IPS-20b (cell line): ENCODE data around the gene VGLL4.

Experiments used
- H3K27ac ChIP-seq: one replicate; pipeline ENCODE4 v1.5.1; 2013; ENCODE audit warnings: low read length
- H3K27me3 ChIP-seq: 2 replicates; pipeline ENCODE4 v1.6.1; 2013; ENCODE audit warnings: mild to moderate bottlenecking, low read length, inconsistent platforms; ENCODE audit not compliant: insufficient read depth
- H3K36me3 ChIP-seq: 2 replicates; pipeline ENCODE4 v1.6.1; 2013; ENCODE audit warnings: low read depth, mild to moderate bottlenecking, inconsistent platforms, low read length, moderate library complexity; ENCODE audit not compliant: insufficient read depth
- H3K4me1 ChIP-seq: 2 replicates; pipeline ENCODE4 v1.6.1; 2013; ENCODE audit warnings: mild to moderate bottlenecking, control low read depth, inconsistent platforms, low read length, moderate library complexity; ENCODE audit not compliant: insufficient read depth
- H3K4me3 ChIP-seq: 2 replicates; pipeline ENCODE4 v1.5.1; 2013; ENCODE audit warnings: mild to moderate bottlenecking, low read length, inconsistent platforms
- H3K9ac ChIP-seq: 2 replicates; pipeline ENCODE4 v1.6.1; 2013; ENCODE audit warnings: low read depth, mild to moderate bottlenecking, inconsistent platforms, low read length, moderate library complexity
- H3K9me3 ChIP-seq: 2 replicates; pipeline ENCODE4 v1.6.1; 2013; ENCODE audit warnings: mild to moderate bottlenecking, low read depth, low read length, inconsistent platforms; ENCODE audit not compliant: insufficient read depth

VGLL4 gene

DNA sequence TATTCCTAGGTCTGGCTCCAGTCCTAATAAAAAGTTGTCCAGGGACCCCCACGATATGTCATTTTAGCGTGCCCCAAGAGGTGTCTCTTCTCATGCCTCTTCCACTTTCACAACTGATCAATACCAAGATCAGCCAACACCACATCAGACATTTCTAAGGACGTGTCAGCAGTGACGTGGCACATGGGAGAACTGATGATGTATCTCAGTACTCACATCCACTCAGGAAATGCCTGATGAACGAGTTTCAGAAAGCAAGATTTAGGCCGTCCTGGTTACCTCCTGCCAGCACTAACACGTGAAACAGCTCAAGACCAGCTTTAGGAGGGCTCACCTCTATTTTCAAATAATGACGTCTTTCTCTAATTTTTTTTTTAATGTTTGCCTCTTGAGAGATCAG lies 19.6 kb downstream of the VGLL4 start:
- Histone ChIP-seq H3K9me3 (no peaks in the 10 kb centered on the region), H3K27me3 (no peaks in the 10 kb centered on the region), H3K36me3 (no peaks in the 10 kb centered on the region), H3K27ac (no peak overlapping the region), H3K9ac (no peak overlapping the region), H3K4me1 (peaks cover 12% of the 10 kb centered on the region; the same call in 1 of the 2 replicates), H3K4me3 (no peak overlapping the region)

- no peak overlapping the region for H3K27ac ChIP-seq
- peaks cover 18% of the 10 kb centered on the region for H3K4me1 ChIP-seq
- H3K36me3 ChIP-seq = no peaks in the 10 kb centered on the region
- no peak overlapping the region for H3K4me3 ChIP-seq
- no peaks in the 10 kb centered on the region for H3K9me3 ChIP-seq
- no peaks in the 10 kb centered on the region for H3K27me3 ChIP-seq
- no peak overlapping the region for H3K9ac ChIP-seq
Measured at GRCh38 chr3:11622586-11623550, 20.8 kb downstream of the VGLL4 start.

DNA sequence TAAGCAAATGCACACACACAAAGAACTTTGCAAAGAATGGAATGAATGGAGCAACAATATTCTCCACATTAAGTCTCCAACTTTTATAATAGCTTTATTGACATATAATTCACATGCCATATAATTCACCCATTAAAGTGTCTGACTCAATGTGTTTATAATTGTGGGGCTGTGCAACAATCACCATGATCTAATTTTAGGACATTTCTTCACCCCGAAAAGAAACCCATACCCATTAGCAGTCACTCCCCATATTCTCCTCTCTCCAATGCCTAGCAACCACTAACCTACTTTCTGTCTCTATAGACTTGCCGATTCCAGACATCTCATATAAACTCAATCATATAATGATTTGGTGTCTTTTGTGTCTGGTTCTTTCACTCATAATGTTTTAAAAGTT lies 22.6 kb downstream of the VGLL4 start:
- H3K4me1 ChIP-seq = peaks cover 32% of the 10 kb centered on the region
- H3K27me3 ChIP-seq = no peaks in the 10 kb centered on the region
- H3K4me3 ChIP-seq = no peak overlapping the region
- H3K9ac ChIP-seq = no peak overlapping the region
- no peak overlapping the region for H3K27ac ChIP-seq
- H3K36me3 ChIP-seq = no peaks in the 10 kb centered on the region
- no peaks in the 10 kb centered on the region for H3K9me3 ChIP-seq

DNA sequence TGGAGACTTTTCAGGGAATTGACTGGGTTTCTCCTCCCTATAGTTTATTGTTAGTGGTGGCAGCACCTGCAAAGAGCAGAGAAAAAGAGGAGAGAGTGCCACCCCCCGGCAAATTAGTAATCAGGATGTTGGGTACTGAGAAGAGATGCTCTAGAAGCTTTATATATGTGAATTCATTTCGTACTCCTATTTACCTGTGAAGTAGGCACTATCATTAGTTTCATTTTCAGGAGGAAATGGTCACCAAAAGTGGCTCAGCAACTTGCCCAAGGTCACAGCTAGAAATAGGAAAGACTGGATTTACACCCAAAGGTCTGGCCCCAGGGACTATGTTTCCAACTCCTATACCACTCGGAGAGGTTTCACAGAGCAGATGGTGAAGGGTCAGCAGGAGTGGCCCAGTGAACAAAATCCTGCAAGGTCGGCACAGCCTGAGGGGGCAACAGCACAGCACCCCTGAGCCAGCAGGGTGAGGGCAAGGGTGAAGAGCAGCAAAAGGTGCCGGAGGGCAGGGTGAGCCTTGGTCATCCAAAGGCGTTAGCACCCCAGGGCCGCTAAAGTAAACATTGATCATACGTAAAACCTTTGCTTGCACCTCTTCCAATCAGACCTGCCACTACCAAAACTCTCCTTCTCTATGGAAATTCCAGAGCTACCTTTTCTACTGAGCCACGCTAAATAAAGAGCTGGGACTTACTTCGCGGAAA lies 23.6 kb downstream of the VGLL4 start:
- H3K36me3 ChIP-seq = no peaks in the 10 kb centered on the region
- no peak overlapping the region for H3K27ac ChIP-seq
- peaks cover 39% of the 10 kb centered on the region for H3K4me1 ChIP-seq
- no peak overlapping the region for H3K9ac ChIP-seq
- no peak overlapping the region for H3K4me3 ChIP-seq
- no peaks in the 10 kb centered on the region for H3K9me3 ChIP-seq
- no peaks in the 10 kb centered on the region for H3K27me3 ChIP-seq

GRCh38 chr3:11619461-11619860 lies 24.3 kb downstream of the VGLL4 start:
- no peak overlapping the region for H3K4me3 ChIP-seq
- H3K27ac ChIP-seq = no peak overlapping the region
- no peaks in the 10 kb centered on the region for H3K36me3 ChIP-seq
- H3K9ac ChIP-seq = no peak overlapping the region
- H3K4me1 ChIP-seq = peaks cover 39% of the 10 kb centered on the region
- H3K9me3 ChIP-seq = no peaks in the 10 kb centered on the region
- H3K27me3 ChIP-seq = no peaks in the 10 kb centered on the region

DNA sequence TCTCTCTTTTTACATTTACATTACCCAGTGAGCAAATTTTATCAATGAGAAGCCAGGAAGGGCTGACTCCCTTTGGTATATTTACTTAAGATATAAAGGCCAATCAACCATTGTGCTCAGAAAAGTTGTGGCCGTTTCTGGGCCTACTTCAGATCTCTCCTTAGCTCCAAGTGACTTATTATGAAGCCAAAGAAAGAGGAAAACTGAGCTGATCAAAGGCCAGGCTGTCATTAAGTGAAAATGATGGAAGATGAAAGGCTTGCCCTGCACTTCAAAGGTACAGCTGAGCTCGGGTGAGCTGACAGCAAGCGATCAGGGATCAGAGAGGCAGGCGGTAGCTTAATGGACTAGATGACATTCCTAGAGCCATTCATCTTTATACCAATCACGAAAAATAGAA lies 24.8 kb downstream of the VGLL4 start:
- Histone ChIP-seq H3K4me3 (no peak overlapping the region), H3K9ac (no peak overlapping the region), H3K27me3 (no peaks in the 10 kb centered on the region), H3K4me1 (peaks cover 39% of the 10 kb centered on the region), H3K9me3 (no peaks in the 10 kb centered on the region), H3K36me3 (no peaks in the 10 kb centered on the region), H3K27ac (no peak overlapping the region)

GRCh38 chr3:11616551-11616950 lies 27.2 kb downstream of the VGLL4 start:
- H3K27me3 ChIP-seq = no peaks in the 10 kb centered on the region
- H3K36me3 ChIP-seq = no peaks in the 10 kb centered on the region
- H3K4me1 ChIP-seq = peaks cover 34% of the 10 kb centered on the region
- no peaks in the 10 kb centered on the region for H3K9me3 ChIP-seq
- H3K9ac ChIP-seq = no peak overlapping the region
- no peak overlapping the region for H3K4me3 ChIP-seq
- H3K27ac ChIP-seq = no peak overlapping the region

- H3K27me3 ChIP-seq = no peaks in the 10 kb centered on the region
- H3K9me3 ChIP-seq = no peaks in the 10 kb centered on the region
- H3K4me3 ChIP-seq = no peak overlapping the region
- H3K36me3 ChIP-seq = no peaks in the 10 kb centered on the region
- no peak overlapping the region for H3K9ac ChIP-seq
- H3K27ac ChIP-seq = no peak overlapping the region
- peaks cover 36% of the 10 kb centered on the region for H3K4me1 ChIP-seq
Measured at GRCh38 chr3:11613851-11614487, 29.7 kb downstream of the VGLL4 start.

GRCh38 chr3:11613319-11613718 lies 30.4 kb downstream of the VGLL4 start:
- Histone ChIP-seq H3K9ac (no peak overlapping the region), H3K36me3 (no peaks in the 10 kb centered on the region), H3K4me1 (peaks cover 32% of the 10 kb centered on the region), H3K9me3 (no peaks in the 10 kb centered on the region), H3K27me3 (no peaks in the 10 kb centered on the region), H3K4me3 (no peak overlapping the region), H3K27ac (no peak overlapping the region)

- H3K9ac ChIP-seq = no peak overlapping the region
- peaks cover 34% of the 10 kb centered on the region for H3K4me1 ChIP-seq
- no peaks in the 10 kb centered on the region for H3K27me3 ChIP-seq
- H3K36me3 ChIP-seq = no peaks in the 10 kb centered on the region
- H3K27ac ChIP-seq = no peak overlapping the region
- H3K4me3 ChIP-seq = no peak overlapping the region
- H3K9me3 ChIP-seq = no peaks in the 10 kb centered on the region
Measured at GRCh38 chr3:11612515-11613188, 31.1 kb downstream of the VGLL4 start.

- Histone ChIP-seq H3K36me3 (no peaks in the 10 kb centered on the region), H3K27me3 (no peaks in the 10 kb centered on the region), H3K4me3 (no peak overlapping the region), H3K27ac (no peak overlapping the region), H3K4me1 (peaks cover 27% of the 10 kb centered on the region; the same call in 1 of the 2 replicates), H3K9ac (no peak overlapping the region), H3K9me3 (no peaks in the 10 kb centered on the region)
Measured at GRCh38 chr3:11611341-11611799, 32.3 kb downstream of the VGLL4 start.
